ENCODE results near the gene USP4. TPM values are rescaled to one million over a fixed set of nuclear protein-coding genes. Genes with fewer than 3 reads are reported as not detected.

USP4 gene
- total RNA-seq, 1 donor from 2014 or later, result 55.0 TPM

DNA sequence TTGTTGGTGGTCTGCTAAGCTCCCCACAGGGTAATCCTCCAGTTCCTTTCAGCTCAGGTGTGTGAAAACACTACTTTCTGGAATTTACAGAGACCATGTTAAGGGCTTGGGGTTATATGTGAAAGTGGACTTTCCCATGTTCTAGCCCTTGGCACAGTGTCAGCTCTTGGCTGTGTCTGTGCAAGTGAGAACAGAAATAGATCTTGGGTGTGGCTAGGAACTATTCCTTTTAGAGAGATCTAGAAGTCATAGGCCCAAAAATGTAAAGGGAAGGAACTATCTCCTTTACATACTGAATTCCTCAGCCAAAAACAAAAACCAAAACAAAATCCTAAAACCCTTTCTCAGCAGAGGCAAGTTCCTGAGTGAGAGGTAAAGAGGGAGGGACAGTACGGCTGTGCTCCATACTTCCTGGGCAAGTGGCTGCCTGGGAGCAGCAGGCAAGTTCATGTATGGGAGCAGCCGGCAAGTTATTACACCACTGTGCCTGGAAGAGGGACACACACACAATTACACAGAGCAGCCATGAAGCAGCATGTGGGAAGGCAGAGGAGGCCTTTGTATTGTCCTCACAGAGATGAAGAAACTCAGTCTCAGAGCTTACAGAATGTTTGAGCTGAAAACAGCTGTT lies 43.0 kb downstream of the USP4 start:
- H3K27ac Mint-ChIP-seq (ENCODE audit: unreplicated experiment), result no peak overlapping the region
- H3K4me1 Mint-ChIP-seq (ENCODE audit: unreplicated experiment), result no peaks in the 10 kb centered on the region
- no peak for DNase-seq (ENCODE audit: low spot score)
- peaks cover 39% of the 10 kb centered on the region for H3K36me3 Mint-ChIP-seq (ENCODE audit: low read depth, unreplicated experiment)
- H3K27me3 Mint-ChIP-seq (ENCODE audit: unreplicated experiment), result no peaks in the 10 kb centered on the region
- TF ChIP-seq, protein P1, sequence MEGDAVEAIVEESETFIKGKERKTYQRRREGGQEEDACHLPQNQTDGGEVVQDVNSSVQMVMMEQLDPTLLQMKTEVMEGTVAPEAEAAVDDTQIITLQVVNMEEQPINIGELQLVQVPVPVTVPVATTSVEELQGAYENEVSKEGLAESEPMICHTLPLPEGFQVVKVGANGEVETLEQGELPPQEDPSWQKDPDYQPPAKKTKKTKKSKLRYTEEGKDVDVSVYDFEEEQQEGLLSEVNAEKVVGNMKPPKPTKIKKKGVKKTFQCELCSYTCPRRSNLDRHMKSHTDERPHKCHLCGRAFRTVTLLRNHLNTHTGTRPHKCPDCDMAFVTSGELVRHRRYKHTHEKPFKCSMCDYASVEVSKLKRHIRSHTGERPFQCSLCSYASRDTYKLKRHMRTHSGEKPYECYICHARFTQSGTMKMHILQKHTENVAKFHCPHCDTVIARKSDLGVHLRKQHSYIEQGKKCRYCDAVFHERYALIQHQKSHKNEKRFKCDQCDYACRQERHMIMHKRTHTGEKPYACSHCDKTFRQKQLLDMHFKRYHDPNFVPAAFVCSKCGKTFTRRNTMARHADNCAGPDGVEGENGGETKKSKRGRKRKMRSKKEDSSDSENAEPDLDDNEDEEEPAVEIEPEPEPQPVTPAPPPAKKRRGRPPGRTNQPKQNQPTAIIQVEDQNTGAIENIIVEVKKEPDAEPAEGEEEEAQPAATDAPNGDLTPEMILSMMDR (IDR thresholded peaks at IDR 0.05; ENCODE audit: unreplicated experiment), result no peak
- no peaks in the 10 kb centered on the region for H3K9me3 Mint-ChIP-seq (ENCODE audit: unreplicated experiment)
- H3K4me3 Mint-ChIP-seq (ENCODE audit: unreplicated experiment), result peak overlapping the region; percentile 28

DNA sequence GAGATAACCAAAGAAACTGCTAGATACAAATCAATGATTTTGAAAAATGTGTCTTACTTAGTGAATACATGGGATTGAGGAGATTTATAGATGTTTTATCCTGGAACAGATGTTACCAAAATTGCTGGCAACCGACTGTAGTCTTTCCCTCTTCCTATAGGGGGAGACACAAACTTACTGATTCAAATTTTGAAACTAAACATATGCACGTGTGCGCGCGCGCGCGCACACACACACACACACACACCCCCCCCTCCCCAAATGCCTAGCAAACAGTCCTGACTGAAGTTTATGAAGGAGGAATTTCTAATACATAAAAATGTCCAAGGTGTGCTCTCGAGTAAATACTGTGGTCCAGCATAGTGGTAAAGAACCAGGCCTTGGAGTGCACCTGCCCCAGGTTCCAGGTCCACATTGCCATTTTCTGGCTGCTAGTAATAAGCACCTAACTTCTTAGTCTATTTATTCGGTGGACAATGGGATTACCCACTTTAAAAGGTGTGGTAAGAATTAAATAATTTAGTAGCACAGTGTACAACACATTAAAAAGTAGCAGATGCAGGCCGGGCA lies 44.3 kb downstream of the USP4 start:
- Mint-ChIP-seq H3K4me1 (ENCODE audit: unreplicated experiment) (no peaks in the 10 kb centered on the region), H3K27ac (ENCODE audit: unreplicated experiment) (no peak overlapping the region), H3K4me3 (ENCODE audit: unreplicated experiment) (peak overlapping the region; percentile 56), H3K9me3 (ENCODE audit: unreplicated experiment) (no peaks in the 10 kb centered on the region), H3K27me3 (ENCODE audit: unreplicated experiment) (no peaks in the 10 kb centered on the region), H3K36me3 (ENCODE audit: low read depth, unreplicated experiment) (peaks cover 38% of the 10 kb centered on the region)
- TF ChIP-seq, protein P1 (IDR thresholded peaks at IDR 0.05; ENCODE audit: unreplicated experiment), result peak; percentile 78
- peak; percentile 18 for DNase-seq (ENCODE audit: low spot score)

DNA sequence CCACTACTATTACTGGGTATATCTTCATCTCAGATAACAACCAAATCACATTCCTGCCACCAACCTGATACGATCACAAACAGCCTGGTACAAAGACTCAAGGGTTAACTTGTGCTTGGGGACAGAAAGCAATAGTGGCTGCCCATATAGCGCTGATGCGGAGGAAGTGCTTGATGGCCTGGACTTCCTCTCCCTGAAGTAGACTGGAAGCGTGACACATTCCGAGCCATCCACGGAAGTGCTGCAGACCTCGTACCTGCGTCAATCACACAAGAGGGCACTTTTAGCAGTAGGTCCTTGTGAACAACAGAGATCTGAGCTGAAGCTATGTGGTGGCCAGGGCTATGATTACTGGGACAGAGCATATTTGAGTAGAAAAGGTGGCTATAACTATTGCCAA lies 45.5 kb downstream of the USP4 start:
- TF ChIP-seq, protein P1 (IDR thresholded peaks at IDR 0.05; ENCODE audit: unreplicated experiment), result no peak
- Mint-ChIP-seq H3K4me3 (ENCODE audit: unreplicated experiment) (peak overlapping the region; percentile 62), H3K27ac (ENCODE audit: unreplicated experiment) (no peak overlapping the region), H3K36me3 (ENCODE audit: low read depth, unreplicated experiment) (peaks cover 31% of the 10 kb centered on the region), H3K9me3 (ENCODE audit: unreplicated experiment) (no peaks in the 10 kb centered on the region), H3K4me1 (ENCODE audit: unreplicated experiment) (no peaks in the 10 kb centered on the region), H3K27me3 (ENCODE audit: unreplicated experiment) (no peaks in the 10 kb centered on the region)
- no peak for DNase-seq (ENCODE audit: low spot score)

DNA sequence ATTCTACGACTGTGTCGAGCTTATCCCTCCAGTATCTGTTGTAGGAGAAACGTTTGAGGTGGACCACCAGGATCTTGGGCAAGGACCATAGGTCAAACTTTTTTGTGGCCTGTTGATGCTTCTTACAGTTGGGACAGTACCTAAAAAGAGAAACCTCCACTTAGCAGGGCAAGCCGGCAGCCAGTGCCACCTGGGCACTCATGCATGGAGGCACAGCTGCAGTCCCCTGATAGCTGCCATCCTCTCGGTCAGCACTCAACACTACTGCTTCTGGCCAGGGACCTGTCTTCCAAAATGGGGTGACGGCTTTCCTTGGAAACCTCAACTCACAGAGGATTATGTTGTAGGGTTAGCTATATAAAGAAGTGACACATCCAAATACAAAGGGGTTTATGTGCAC lies 55.9 kb downstream of the USP4 start:
- Mint-ChIP-seq H3K36me3 (ENCODE audit: low read depth, unreplicated experiment) (peaks cover 56% of the 10 kb centered on the region), H3K4me3 (ENCODE audit: unreplicated experiment) (peak overlapping the region; percentile 31), H3K4me1 (ENCODE audit: unreplicated experiment) (no peaks in the 10 kb centered on the region), H3K27me3 (ENCODE audit: unreplicated experiment) (no peaks in the 10 kb centered on the region), H3K9me3 (ENCODE audit: unreplicated experiment) (no peaks in the 10 kb centered on the region), H3K27ac (ENCODE audit: unreplicated experiment) (no peak overlapping the region)
- no peak for DNase-seq (ENCODE audit: low spot score)
- TF ChIP-seq, protein P1 (IDR thresholded peaks at IDR 0.05; ENCODE audit: unreplicated experiment), result no peak

- no peak for DNase-seq (ENCODE audit: low spot score)
- no peak overlapping the region for H3K27ac Mint-ChIP-seq (ENCODE audit: unreplicated experiment)
- TF ChIP-seq, protein P1 (IDR thresholded peaks at IDR 0.05; ENCODE audit: unreplicated experiment), result no peak
These were observed 60.5 kb downstream of the USP4 start for GRCh38 chr3:49279376-49279775.

More at GRCh38 chr3:49279376-49279775, 60.5 kb downstream of the USP4 start:
- H3K27me3 Mint-ChIP-seq (ENCODE audit: unreplicated experiment), result peaks cover 2% of the 10 kb centered on the region
- no peaks in the 10 kb centered on the region for H3K9me3 Mint-ChIP-seq (ENCODE audit: unreplicated experiment)
- H3K4me1 Mint-ChIP-seq (ENCODE audit: unreplicated experiment), result peaks cover 16% of the 10 kb centered on the region
- peak overlapping the region; percentile 31 for H3K4me3 Mint-ChIP-seq (ENCODE audit: unreplicated experiment)
- H3K36me3 Mint-ChIP-seq (ENCODE audit: low read depth, unreplicated experiment), result peaks cover 22% of the 10 kb centered on the region
